ENCODE data around the gene OPCML.

GRCh38 chr11:133081730-133082452 is 450.4 kb downstream of the OPCML start:
- TF ChIP-seq, protein P1, sequence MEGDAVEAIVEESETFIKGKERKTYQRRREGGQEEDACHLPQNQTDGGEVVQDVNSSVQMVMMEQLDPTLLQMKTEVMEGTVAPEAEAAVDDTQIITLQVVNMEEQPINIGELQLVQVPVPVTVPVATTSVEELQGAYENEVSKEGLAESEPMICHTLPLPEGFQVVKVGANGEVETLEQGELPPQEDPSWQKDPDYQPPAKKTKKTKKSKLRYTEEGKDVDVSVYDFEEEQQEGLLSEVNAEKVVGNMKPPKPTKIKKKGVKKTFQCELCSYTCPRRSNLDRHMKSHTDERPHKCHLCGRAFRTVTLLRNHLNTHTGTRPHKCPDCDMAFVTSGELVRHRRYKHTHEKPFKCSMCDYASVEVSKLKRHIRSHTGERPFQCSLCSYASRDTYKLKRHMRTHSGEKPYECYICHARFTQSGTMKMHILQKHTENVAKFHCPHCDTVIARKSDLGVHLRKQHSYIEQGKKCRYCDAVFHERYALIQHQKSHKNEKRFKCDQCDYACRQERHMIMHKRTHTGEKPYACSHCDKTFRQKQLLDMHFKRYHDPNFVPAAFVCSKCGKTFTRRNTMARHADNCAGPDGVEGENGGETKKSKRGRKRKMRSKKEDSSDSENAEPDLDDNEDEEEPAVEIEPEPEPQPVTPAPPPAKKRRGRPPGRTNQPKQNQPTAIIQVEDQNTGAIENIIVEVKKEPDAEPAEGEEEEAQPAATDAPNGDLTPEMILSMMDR (IDR thresholded peaks at IDR 0.05; ENCODE audit: low read length), result no peak
- TF ChIP-seq EZH2phosphoT487 (IDR thresholded peaks at IDR 0.05; ENCODE audit: low read length) (no peak), EZH2 (optimal IDR thresholded peaks at IDR 0.05; ENCODE audit: low read depth, low read length) (no peak)
